Breast epithelium (tissue), 3 donors: ENCODE results near the gene WWC2.

ENCODE experiments used
- POLR2A ChIP-seq: fragments of 450-650 bp; IDR thresholded peaks from one replicate; pipeline ENCODE4 v1.6.1; 2016; ENCODE audit warnings: antibody characterized with exemption, mild to moderate bottlenecking, moderate library complexity
- POLR2AphosphoS5 ChIP-seq, 3 donors: sonication (generic); formaldehyde crosslinking; IDR thresholded peaks; one replicate each; pipeline ENCODE4 v1.6.1; 2017; ENCODE audit warnings: antibody characterized with exemption in 3 of 3
- TF ChIP-seq, protein P1 (sequence below), 3 donors: fragments of 450-650 bp; IDR thresholded peaks; one replicate each; pipeline ENCODE4 v1.5.1; 2016 to 2017; ENCODE audit warnings: antibody characterized with exemption in 3 of 3, mild to moderate bottlenecking in 3 of 3, moderate library complexity in 3 of 3

DNA sequence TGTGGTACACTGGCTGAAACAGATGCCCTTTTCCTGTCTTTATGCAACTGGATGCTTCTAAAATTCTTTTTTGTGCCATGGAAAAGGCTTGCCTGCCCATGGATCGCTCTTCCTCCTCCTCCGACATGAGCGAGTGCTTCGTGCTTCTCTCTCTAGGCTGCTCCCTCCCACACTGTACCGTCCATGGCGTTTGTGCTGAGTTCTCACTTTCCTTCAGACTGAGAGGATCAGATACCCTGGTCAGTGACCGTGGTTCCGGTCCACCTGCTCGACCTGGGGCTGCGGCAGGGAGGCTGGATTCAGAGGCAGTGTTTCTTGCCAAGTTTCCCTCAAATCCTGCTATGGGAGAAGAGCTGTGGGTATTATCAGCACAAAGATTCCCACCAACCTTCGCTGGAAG, 233.4 kb downstream of the WWC2 start:
- TF ChIP-seq, protein P1, sequence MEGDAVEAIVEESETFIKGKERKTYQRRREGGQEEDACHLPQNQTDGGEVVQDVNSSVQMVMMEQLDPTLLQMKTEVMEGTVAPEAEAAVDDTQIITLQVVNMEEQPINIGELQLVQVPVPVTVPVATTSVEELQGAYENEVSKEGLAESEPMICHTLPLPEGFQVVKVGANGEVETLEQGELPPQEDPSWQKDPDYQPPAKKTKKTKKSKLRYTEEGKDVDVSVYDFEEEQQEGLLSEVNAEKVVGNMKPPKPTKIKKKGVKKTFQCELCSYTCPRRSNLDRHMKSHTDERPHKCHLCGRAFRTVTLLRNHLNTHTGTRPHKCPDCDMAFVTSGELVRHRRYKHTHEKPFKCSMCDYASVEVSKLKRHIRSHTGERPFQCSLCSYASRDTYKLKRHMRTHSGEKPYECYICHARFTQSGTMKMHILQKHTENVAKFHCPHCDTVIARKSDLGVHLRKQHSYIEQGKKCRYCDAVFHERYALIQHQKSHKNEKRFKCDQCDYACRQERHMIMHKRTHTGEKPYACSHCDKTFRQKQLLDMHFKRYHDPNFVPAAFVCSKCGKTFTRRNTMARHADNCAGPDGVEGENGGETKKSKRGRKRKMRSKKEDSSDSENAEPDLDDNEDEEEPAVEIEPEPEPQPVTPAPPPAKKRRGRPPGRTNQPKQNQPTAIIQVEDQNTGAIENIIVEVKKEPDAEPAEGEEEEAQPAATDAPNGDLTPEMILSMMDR (IDR thresholded peaks at IDR 0.05), result no peak
- TF ChIP-seq POLR2A (no peak), POLR2AphosphoS5 (IDR thresholded peaks at IDR 0.05) (no peak)
